GM18526 (cell line): ENCODE measurements around the gene CCNE1.

Experiments used
- POLR2A ChIP-seq: IDR thresholded peaks from 3 replicates; pipeline ENCODE4 v1.6.1; 2011; ENCODE audit not compliant: insufficient read length; ENCODE audit errors: extremely low read depth

Gene CCNE1

GRCh38 chr19:29831041-29831548, 19.3 kb downstream of the CCNE1 start:
- no peak for TF ChIP-seq POLR2A

- TF ChIP-seq POLR2A: no peak
These were observed 19.9 kb downstream of the CCNE1 start for GRCh38 chr19:29831686-29832085.

GRCh38 chr19:29832801-29833200, 21.0 kb downstream of the CCNE1 start:
- no peak for TF ChIP-seq POLR2A

GRCh38 chr19:29833614-29834261, 21.9 kb downstream of the CCNE1 start:
- TF ChIP-seq POLR2A: no peak

- TF ChIP-seq POLR2A: no peak
These were observed 23.4 kb downstream of the CCNE1 start for GRCh38 chr19:29834991-29835846.

- TF ChIP-seq POLR2A: no peak
These were observed 24.6 kb downstream of the CCNE1 start for GRCh38 chr19:29836409-29836825.

GRCh38 chr19:29837448-29837981, 25.7 kb downstream of the CCNE1 start:
- TF ChIP-seq POLR2A: no peak

- TF ChIP-seq POLR2A: no peak
These were observed 26.2 kb downstream of the CCNE1 start for GRCh38 chr19:29837996-29838395.

- no peak for TF ChIP-seq POLR2A
These were observed 28.5 kb downstream of the CCNE1 start for GRCh38 chr19:29840066-29840950.

- no peak for TF ChIP-seq POLR2A
These were observed 29.4 kb downstream of the CCNE1 start for GRCh38 chr19:29841209-29841558.

- TF ChIP-seq POLR2A: no peak
These were observed 30.0 kb downstream of the CCNE1 start for GRCh38 chr19:29841559-29842367.

GRCh38 chr19:29842471-29843179, 30.8 kb downstream of the CCNE1 start:
- TF ChIP-seq POLR2A: no peak

GRCh38 chr19:29843180-29844051, 31.6 kb downstream of the CCNE1 start:
- TF ChIP-seq POLR2A: no peak
